GM23248 (cell line): Measurements from ENCODE around the gene THEMIS2.

Experiments
- EZH2 ChIP-seq: fragments of 200-600 bp; sonication (generic); IDR thresholded peaks from 2 replicates; pipeline ENCODE4 v1.6.1; 2018; ENCODE audit warnings: antibody characterized with exemption, mild to moderate bottlenecking; ENCODE audit not compliant: insufficient read depth, poor library complexity, severe bottlenecking
- EZH2phosphoT487 ChIP-seq: fragments of 200-600 bp; sonication (generic); IDR thresholded peaks from 2 replicates; pipeline ENCODE4 v1.6.1; 2018; ENCODE audit warnings: antibody characterized with exemption, moderate library complexity, mild to moderate bottlenecking, low read depth; ENCODE audit not compliant: insufficient read depth

- TF ChIP-seq EZH2phosphoT487 (no peak), EZH2 (no peak)
Observed at GRCh38 chr1:27876341-27877114, 4.2 kb downstream of the THEMIS2 start.
